B cell (primary cell): ENCODE results near the gene STAT2. TPM values are rescaled to one million over a fixed set of nuclear protein-coding genes. Genes with fewer than 3 reads are reported as not detected.

ENCODE experiments used
- ATAC-seq: fragments of 200-7000 bp; cut with Tn5 transposase; one replicate; pipeline ENCODE4 v1.10.0; 2021; ENCODE audit warnings: low read depth, mild to moderate bottlenecking, moderate number of reproducible peaks, moderate library complexity
- CTCF ChIA-PET: fragments of 350-600 bp; sonication (Branson Sonifier 250); formaldehyde crosslinking; loops from one replicate; lab custom pipeline; 2021; ENCODE audit warnings: antibody characterized with exemption, inconsistent platforms; lab: Charles Lee
- POLR2A ChIA-PET: fragments of 350-600 bp; sonication (Branson Sonifier 250); formaldehyde crosslinking; loops from one replicate; lab custom pipeline; 2021; ENCODE audit warnings: antibody characterized with exemption; lab: Charles Lee
- DNase-seq: peaks from one replicate; pipeline ENCODE4 v3.0.0; 2013
- H2AFZ ChIP-seq: 2 replicates; pipeline ENCODE4 v1.6.1; 2012; ENCODE audit warnings: mild to moderate bottlenecking, low read depth, low read length; ENCODE audit not compliant: insufficient read depth, poor library complexity, severe bottlenecking
- H3K27ac ChIP-seq, 2 donors: 1 replicate in 1 of 2; 2 replicates in 1 of 2; pipeline ENCODE4 v1.5.1; 2012 to 2013; ENCODE audit warnings: low read length in 2 of 2, mild to moderate bottlenecking in 2 of 2, moderate library complexity in 1 of 2
- H3K27me3 ChIP-seq, 4 experiments: fragments of 200-600 bp in 1 of 4; sonication (generic) in 1 of 4; replicated peaks in 1 of 4; 1 replicate in 2 of 4; 2 replicates in 2 of 4; pipeline versions ENCODE4 v1.6.1 to v1.7.0; 2013 to 2016; ENCODE audit warnings: low read length in 3 of 4, mild to moderate bottlenecking in 2 of 4, mixed read lengths in 1 of 4, moderate library complexity in 1 of 4; ENCODE audit not compliant: insufficient read depth in 4 of 4, control insufficient read depth in 3 of 4; ENCODE audit errors: control extremely low read depth in 1 of 4
- H3K36me3 ChIP-seq, 2 experiments: replicated peaks in 1 of 2; 1 replicate in 1 of 2; 2 replicates in 1 of 2; pipeline versions ENCODE4 v1.6.1 to v1.7.1; 2013; ENCODE audit warnings: low read length in 1 of 2; ENCODE audit not compliant: insufficient read depth in 2 of 2, control insufficient read depth in 1 of 2; ENCODE audit errors: control extremely low read depth in 1 of 2, extremely low read depth in 1 of 2
- H3K4me1 ChIP-seq, 2 donors: fragments of 200-600 bp in 1 of 2; sonication (generic) in 1 of 2; 1 replicate in 1 of 2; 2 replicates in 1 of 2; pipeline versions ENCODE4 v1.5.1 to v1.6.1; 2013 to 2017; ENCODE audit warnings: low read length in 2 of 2; ENCODE audit not compliant: control insufficient read depth in 2 of 2, insufficient read depth in 2 of 2
- H3K4me2 ChIP-seq: replicated peaks from 2 replicates; pipeline ENCODE3; 2012; ENCODE audit warnings: mild to moderate bottlenecking, low read depth, low read length; ENCODE audit not compliant: poor library complexity, severe bottlenecking
- H3K4me3 ChIP-seq, 5 experiments: fragments of 200-600 bp in 1 of 5; sonication (generic) in 1 of 5; 1 replicate in 3 of 5; 2 replicates in 2 of 5; pipeline versions ENCODE4 v1.5.1 to v1.7.0; 2011 to 2016; ENCODE audit warnings: low read length in 4 of 5, mild to moderate bottlenecking in 4 of 5, low read depth in 2 of 5, control low read depth in 1 of 5, moderate library complexity in 1 of 5; ENCODE audit not compliant: insufficient read depth in 1 of 5; ENCODE audit errors: control extremely low read depth in 1 of 5, extremely low read depth in 1 of 5
- H3K79me2 ChIP-seq: fragments of 200-600 bp; sonication (generic); one replicate; pipeline ENCODE4 v1.6.0; 2016; ENCODE audit warnings: low read length; ENCODE audit not compliant: control insufficient read depth, insufficient read depth
- H3K9ac ChIP-seq: fragments of 200-600 bp; sonication (generic); 2 replicates; pipeline ENCODE4 v1.6.1; 2017; ENCODE audit warnings: mild to moderate bottlenecking, low read length, moderate library complexity
- H3K9me3 ChIP-seq, 3 donors: one replicate each; pipeline versions ENCODE4 v1.6.1 to v1.7.1; 2013; ENCODE audit warnings: low read length in 2 of 3; ENCODE audit not compliant: control insufficient read depth in 2 of 3, insufficient read depth in 1 of 3; ENCODE audit errors: control extremely low read depth in 1 of 3
- H4K20me1 ChIP-seq: 2 replicates; pipeline ENCODE4 v1.6.0; 2012; ENCODE audit warnings: mild to moderate bottlenecking, low read length; ENCODE audit not compliant: insufficient read depth, control insufficient read depth, poor library complexity, severe bottlenecking
- H3K27ac Mint-ChIP-seq: one replicate; pipeline ENCODE4 v1.8.0; 2021; ENCODE audit warnings: mixed read lengths
- H3K27me3 Mint-ChIP-seq: one replicate; pipeline ENCODE4 v1.8.0; 2021; ENCODE audit warnings: mixed read lengths
- H3K4me1 Mint-ChIP-seq: one replicate; pipeline ENCODE4 v1.8.0; 2021; ENCODE audit warnings: mixed read lengths
- H3K4me3 Mint-ChIP-seq: one replicate; pipeline ENCODE4 v1.8.0; 2021; ENCODE audit warnings: mixed read lengths
- H3K9me3 Mint-ChIP-seq: one replicate; pipeline ENCODE4 v1.8.0; 2022; ENCODE audit warnings: mixed read lengths; ENCODE audit not compliant: insufficient read depth
- CTCF ChIP-seq: fragments of 200-600 bp; IDR thresholded peaks from one replicate; pipeline ENCODE4 v1.8.0; 2022; ENCODE audit warnings: antibody characterized with exemption, mild to moderate bottlenecking
- EZH2 ChIP-seq: IDR thresholded peaks from 2 replicates; pipeline ENCODE4 v1.6.1; 2012; ENCODE audit warnings: borderline replicate concordance, low read depth, mild to moderate bottlenecking, moderate library complexity, low read length; ENCODE audit not compliant: insufficient read depth, poor library complexity, severe bottlenecking
- WGBS: methylation state at CpG from one replicate; pipeline ENCODE4 v1.1.5; 2013; ENCODE audit warnings: missing lambda C conversion rate; ENCODE audit not compliant: insufficient coverage; 5-methylcytosine and 5-hydroxymethylcytosine counted together
- intact Hi-C: fragments of 100-400 bp; cut with micrococcal nuclease; formaldehyde crosslinking; loops from one replicate; pipeline ENCODE4 v1.10.0; 2022
- polyA plus RNA-seq: library from polyadenylated mRNA; depleted of rRNA; stranded (reverse); fragments of >200 nt; gene quantifications from 2 replicates; pipeline ENCODE4 v1.2.3, GENCODE V29; 2012
- total RNA-seq, 2 donors: library from RNA; stranded (reverse); fragments of 120-200 nt in 1 of 2; gene quantifications; 1 replicate in 1 of 2; 2 replicates in 1 of 2; pipeline versions ENCODE4 v1.2.3 to v1.2.4, GENCODE V29; 2013 to 2022

Gene STAT2
- total and polyA plus RNA-seq, 2 donors (not counting 1 experiment from before 2014, with no cell fraction given) = 261 to 298 TPM

- Histone ChIP-seq H3K9ac (no peak overlapping the region), H3K27ac (no peak overlapping the region), H3K4me1 (peaks cover 3 to 5% of the 10 kb centered on the region in 2 donors), H3K4me3 (no peak overlapping the region), H3K9me3 (no peaks in the 10 kb centered on the region), H3K4me2 (no peak overlapping the region), H4K20me1 (no peaks in the 10 kb centered on the region), H3K36me3 (peaks cover 10 to 54% of the 10 kb centered on the region in 2 experiments), H2AFZ (no peak overlapping the region), H3K79me2 (no peaks in the 10 kb centered on the region), H3K27me3 (no peaks in the 10 kb centered on the region)
- ChIA-PET CTCF (interaction anchor here (0.7 to 1.1 kb wide), 4 partner anchors 95 to 686 kb away, joined by 3 to 5 read pairs (median 4); no protein-coding TSS in a partner anchor), POLR2A (interaction anchor here (0.6 to 0.7 kb wide), 3 partner anchors 17 to 54 kb away, joined by 3 to 6 read pairs (median 5); partner anchors contain the start of gene IL23A)
- DNase-seq = no peak
- H3K27ac Mint-ChIP-seq = no peak overlapping the region
- ATAC-seq = no peak
- H3K4me1 Mint-ChIP-seq = no peaks in the 10 kb centered on the region
- intact Hi-C loops = no loop called here
- 100% methylated on average over 2 of the region's 2 CpGs for WGBS
- no peaks in the 10 kb centered on the region for H3K9me3 Mint-ChIP-seq
- H3K4me3 Mint-ChIP-seq = no peak overlapping the region
- TF ChIP-seq EZH2 (no peak), CTCF (no peak)
- H3K27me3 Mint-ChIP-seq = no peaks in the 10 kb centered on the region
Measured at GRCh38 chr12:56321027-56321426, 38.9 kb downstream of the STAT2 start.

GRCh38 chr12:56317675-56318074 is 42.2 kb downstream of the STAT2 start:
- no peak overlapping the region for H2AFZ ChIP-seq
- H3K9me3 Mint-ChIP-seq = no peaks in the 10 kb centered on the region
- DNase-seq (no peak), ATAC-seq (no peak)
- H3K27me3 ChIP-seq = no peaks in the 10 kb centered on the region
- H3K4me2 ChIP-seq = no peak overlapping the region
- peaks cover 6 to 23% of the 10 kb centered on the region in 2 experiments for H3K36me3 ChIP-seq
- no peak overlapping the region for H3K27ac Mint-ChIP-seq
- no peaks in the 10 kb centered on the region for H4K20me1 ChIP-seq
- H3K79me2 ChIP-seq = peaks cover 17% of the 10 kb centered on the region
- H3K9me3 ChIP-seq = no peaks in the 10 kb centered on the region
- CTCF ChIA-PET = interaction anchor here (1.6 to 3.1 kb wide), 3 partner anchors 19 to 147 kb away, joined by 4 to 27 read pairs (median 6); partner anchors contain the start of genes IL23A and PAN2
- 100% methylated on average over 2 of the region's 3 CpGs for WGBS
- H3K9ac ChIP-seq = no peak overlapping the region
- intact Hi-C loops = loop anchor here (5.0 kb wide), 2 partner anchors 125 to 1205 kb away; partner anchors contain the start of genes DDIT3 and MBD6
- H3K4me1 Mint-ChIP-seq = peaks cover 10% of the 10 kb centered on the region
- peaks cover 12 to 15% of the 10 kb centered on the region in 2 donors for H3K4me1 ChIP-seq
- POLR2A ChIA-PET = no interaction called here
- no peak overlapping the region for H3K27ac ChIP-seq
- no peak overlapping the region for H3K4me3 ChIP-seq
- no peak overlapping the region for H3K4me3 Mint-ChIP-seq
- no peak for TF ChIP-seq CTCF
- no peak for TF ChIP-seq EZH2
- H3K27me3 Mint-ChIP-seq = no peaks in the 10 kb centered on the region
